Activated CD8-positive, alpha-beta T cell treated with anti-CD3 and anti-CD28 coated beads for 36 hours (primary cell): ENCODE results near the gene AOPEP. TPM values are rescaled to one million over a fixed set of nuclear protein-coding genes. Genes with fewer than 3 reads are reported as not detected.

ENCODE experiments used
- ATAC-seq: fragments of 200-7000 bp; cut with Tn5 transposase; one replicate; pipeline ENCODE4 v1.10.0; 2021; ENCODE audit warnings: mild to moderate bottlenecking, moderate library complexity
- CTCF ChIA-PET: fragments of 350-600 bp; sonication (Branson Sonifier 250); formaldehyde crosslinking; loops from one replicate; lab custom pipeline; 2021; ENCODE audit warnings: antibody characterized with exemption; lab: Charles Lee
- POLR2A ChIA-PET: fragments of 350-600 bp; sonication (Branson Sonifier 250); formaldehyde crosslinking; loops from one replicate; lab custom pipeline; 2021; ENCODE audit warnings: antibody characterized with exemption; lab: Charles Lee
- DNase-seq: peaks from one replicate; pipeline ENCODE4 v3.0.0-alpha.2; 2020
- H3K27ac Mint-ChIP-seq: one replicate; pipeline ENCODE4 v1.8.0; 2021; ENCODE audit warnings: mild to moderate bottlenecking, mixed read lengths
- H3K27me3 Mint-ChIP-seq: one replicate; pipeline ENCODE4 v1.8.0; 2021; ENCODE audit warnings: mixed read lengths
- H3K36me3 Mint-ChIP-seq: one replicate; pipeline ENCODE4 v1.8.0; 2021; ENCODE audit warnings: low read depth, mixed read lengths
- H3K4me1 Mint-ChIP-seq: one replicate; pipeline ENCODE4 v1.8.0; 2021; ENCODE audit warnings: low read depth, mixed read lengths
- H3K4me3 Mint-ChIP-seq: one replicate; pipeline ENCODE4 v1.8.0; 2021; ENCODE audit warnings: mild to moderate bottlenecking, moderate library complexity, mixed read lengths
- H3K9me3 Mint-ChIP-seq: one replicate; pipeline ENCODE4 v1.8.0; 2021; ENCODE audit warnings: mixed read lengths
- intact Hi-C: fragments of 100-400 bp; cut with micrococcal nuclease; formaldehyde crosslinking; loops from one replicate; pipeline ENCODE4 v1.10.0; 2022
- total RNA-seq, 2 experiments: library from RNA; stranded (reverse); gene quantifications; one replicate each; pipeline ENCODE4 v1.2.3, GENCODE V29; 2021
- TF ChIP-seq, protein P1 (sequence below): fragments of 200-600 bp; IDR thresholded peaks from one replicate; pipeline ENCODE4 v1.8.0; 2022; ENCODE audit warnings: antibody characterized with exemption, mild to moderate bottlenecking

AOPEP gene
- total RNA-seq, 2 experiments from 2014 or later, result 7.1 to 8.7 TPM

DNA sequence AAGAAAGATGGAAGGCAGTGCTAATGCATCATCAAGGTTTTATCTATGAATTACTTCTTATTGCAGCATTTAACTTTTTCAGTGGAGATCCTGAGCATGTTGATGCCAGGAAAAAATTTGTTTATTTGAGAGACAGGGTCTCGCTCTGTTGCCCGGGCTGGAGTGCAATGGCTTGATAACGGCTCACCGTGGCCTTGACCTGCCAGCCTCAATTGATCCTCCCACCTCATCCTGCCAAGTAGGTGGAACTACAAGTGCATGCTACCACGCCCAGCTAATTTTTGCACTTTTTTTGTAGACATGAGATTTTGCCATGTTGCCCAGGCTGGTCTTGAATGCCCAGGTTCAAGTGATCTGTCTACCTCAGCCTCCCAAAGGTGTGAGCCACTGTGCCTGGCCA is 47.2 kb downstream of the AOPEP start:
- TF ChIP-seq, protein P1, sequence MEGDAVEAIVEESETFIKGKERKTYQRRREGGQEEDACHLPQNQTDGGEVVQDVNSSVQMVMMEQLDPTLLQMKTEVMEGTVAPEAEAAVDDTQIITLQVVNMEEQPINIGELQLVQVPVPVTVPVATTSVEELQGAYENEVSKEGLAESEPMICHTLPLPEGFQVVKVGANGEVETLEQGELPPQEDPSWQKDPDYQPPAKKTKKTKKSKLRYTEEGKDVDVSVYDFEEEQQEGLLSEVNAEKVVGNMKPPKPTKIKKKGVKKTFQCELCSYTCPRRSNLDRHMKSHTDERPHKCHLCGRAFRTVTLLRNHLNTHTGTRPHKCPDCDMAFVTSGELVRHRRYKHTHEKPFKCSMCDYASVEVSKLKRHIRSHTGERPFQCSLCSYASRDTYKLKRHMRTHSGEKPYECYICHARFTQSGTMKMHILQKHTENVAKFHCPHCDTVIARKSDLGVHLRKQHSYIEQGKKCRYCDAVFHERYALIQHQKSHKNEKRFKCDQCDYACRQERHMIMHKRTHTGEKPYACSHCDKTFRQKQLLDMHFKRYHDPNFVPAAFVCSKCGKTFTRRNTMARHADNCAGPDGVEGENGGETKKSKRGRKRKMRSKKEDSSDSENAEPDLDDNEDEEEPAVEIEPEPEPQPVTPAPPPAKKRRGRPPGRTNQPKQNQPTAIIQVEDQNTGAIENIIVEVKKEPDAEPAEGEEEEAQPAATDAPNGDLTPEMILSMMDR, result no peak
- ChIA-PET CTCF (no interaction called here), POLR2A (no interaction called here)
- peaks cover 6% of the 10 kb centered on the region for H3K36me3 Mint-ChIP-seq
- H3K4me1 Mint-ChIP-seq, result peaks cover 1% of the 10 kb centered on the region
- H3K9me3 Mint-ChIP-seq, result no peaks in the 10 kb centered on the region
- ATAC-seq (no peak), DNase-seq (no peak)
- H3K27me3 Mint-ChIP-seq, result no peaks in the 10 kb centered on the region
- H3K27ac Mint-ChIP-seq, result no peak overlapping the region
- H3K4me3 Mint-ChIP-seq, result no peak overlapping the region
- intact Hi-C loops, result no loop called here

- Mint-ChIP-seq H3K27me3 (no peaks in the 10 kb centered on the region), H3K9me3 (no peaks in the 10 kb centered on the region), H3K4me3 (no peak overlapping the region), H3K27ac (no peak overlapping the region), H3K36me3 (peaks cover 6% of the 10 kb centered on the region), H3K4me1 (peaks cover 6% of the 10 kb centered on the region)
- ChIA-PET CTCF (no interaction called here), POLR2A (no interaction called here)
- TF ChIP-seq, protein P1, result no peak
- intact Hi-C loops, result no loop called here
- ATAC-seq (no peak), DNase-seq (no peak)
These were observed 51.5 kb downstream of the AOPEP start for GRCh38 chr9:94778013-94778412.

DNA sequence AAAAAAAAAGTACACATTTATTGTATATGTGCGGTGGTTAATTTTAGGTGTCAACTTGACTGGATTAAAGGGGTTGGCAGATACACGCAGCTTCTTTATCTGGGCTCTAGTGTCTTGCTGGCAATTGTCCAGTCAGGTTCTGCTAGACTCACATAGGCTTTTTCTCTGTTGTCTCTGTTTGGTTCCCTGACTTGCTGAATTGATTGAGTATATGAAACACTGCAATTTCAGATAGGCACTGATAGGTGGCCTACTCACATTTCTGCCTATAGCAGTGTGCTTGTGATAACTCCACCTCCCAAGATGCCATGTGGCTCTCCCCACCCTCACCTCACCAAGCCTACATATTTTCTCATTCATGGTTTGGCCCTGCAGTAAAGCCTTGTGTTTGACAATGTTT is 52.5 kb downstream of the AOPEP start:
- peak; percentile 45 for ATAC-seq
- intact Hi-C loops, result no loop called here
- CTCF ChIA-PET, result no interaction called here

DNA sequence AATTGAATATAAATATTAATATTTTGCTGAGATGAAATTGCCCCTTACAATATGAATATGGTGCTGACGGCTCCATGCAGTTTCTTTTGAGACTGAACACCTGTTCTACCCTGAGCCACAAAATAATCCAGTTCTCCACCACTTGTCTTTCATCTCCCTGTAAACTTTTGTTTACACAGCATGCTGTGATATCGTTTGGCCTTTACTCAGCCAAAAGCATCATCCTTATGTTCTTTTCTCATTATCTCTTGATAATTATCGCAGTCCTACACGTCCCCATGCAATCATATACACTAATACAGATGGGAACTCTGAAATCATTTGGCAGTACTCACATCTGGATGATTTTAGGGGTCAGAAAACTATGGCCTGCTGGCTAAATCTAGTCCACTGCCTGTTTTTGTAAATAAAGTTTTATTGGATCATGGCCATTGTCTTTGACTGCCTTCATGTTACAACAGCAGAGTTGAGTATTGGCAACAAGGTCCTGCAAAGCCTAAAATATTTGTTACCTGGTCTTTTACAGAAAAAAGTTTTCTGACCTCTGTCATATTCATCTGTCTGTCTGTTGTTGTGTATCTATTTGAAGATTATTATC is 53.3 kb downstream of the AOPEP start:
- no peaks in the 10 kb centered on the region for H3K27me3 Mint-ChIP-seq
- intact Hi-C loops, result no loop called here
- POLR2A ChIA-PET, result no interaction called here
- H3K4me1 Mint-ChIP-seq, result peaks cover 6% of the 10 kb centered on the region
- no peak overlapping the region for H3K27ac Mint-ChIP-seq
- CTCF ChIA-PET, result interaction anchor here (0.6 to 1.6 kb wide), 6 partner anchors 51 to 389 kb away, joined by 3 to 4 read pairs (median 3); no protein-coding TSS in a partner anchor
- TF ChIP-seq, protein P1, result no peak
- H3K36me3 Mint-ChIP-seq, result no peaks in the 10 kb centered on the region
- H3K4me3 Mint-ChIP-seq, result no peak overlapping the region
- H3K9me3 Mint-ChIP-seq, result no peaks in the 10 kb centered on the region
- DNase-seq (no peak), ATAC-seq (no peak)

More for the DNA sequence above, 52.5 kb downstream of the AOPEP start:
- POLR2A ChIA-PET, result no interaction called here
- Mint-ChIP-seq H3K9me3 (no peaks in the 10 kb centered on the region), H3K27me3 (no peaks in the 10 kb centered on the region), H3K4me3 (no peak overlapping the region), H3K27ac (no peak overlapping the region), H3K4me1 (peaks cover 6% of the 10 kb centered on the region), H3K36me3 (no peaks in the 10 kb centered on the region)
- DNase-seq, result no peak
- TF ChIP-seq, protein P1, result no peak

- Mint-ChIP-seq H3K4me3 (no peak overlapping the region), H3K36me3 (no peaks in the 10 kb centered on the region), H3K27ac (no peak overlapping the region), H3K9me3 (no peaks in the 10 kb centered on the region), H3K4me1 (peaks cover 6% of the 10 kb centered on the region), H3K27me3 (no peaks in the 10 kb centered on the region)
- CTCF ChIA-PET, result interaction anchor here (0.6 to 3.9 kb wide), 9 partner anchors 14 to 388 kb away, joined by 3 to 14 read pairs (median 4); partner anchors contain the start of gene AOPEP
- ATAC-seq (peak; percentile 34), DNase-seq (peak; percentile 39)
- TF ChIP-seq, protein P1, result no peak
- intact Hi-C loops, result no loop called here
- POLR2A ChIA-PET, result interaction anchor here (1.0 kb wide), 1 partner anchor 22 kb away, joined by 3 read pairs; no protein-coding TSS in a partner anchor
These were observed 54.0 kb downstream of the AOPEP start for GRCh38 chr9:94780516-94780950.
